Stomach smooth muscle (tissue), 2 donors: Measurements from ENCODE around the gene MRNIP.

Source experiments
- H3K27ac ChIP-seq: one replicate; pipeline ENCODE4 v1.7.0; 2013; ENCODE audit warnings: mild to moderate bottlenecking, low read length, inconsistent platforms
- H3K27me3 ChIP-seq, 2 donors: one replicate each; pipeline ENCODE4 v1.7.0; 2013; ENCODE audit warnings: low read length in 2 of 2; ENCODE audit not compliant: insufficient read depth in 2 of 2, control insufficient read depth in 1 of 2
- H3K36me3 ChIP-seq, 2 donors: one replicate each; pipeline ENCODE4 v1.7.0; 2013; ENCODE audit warnings: low read length in 2 of 2; ENCODE audit not compliant: control insufficient read depth in 2 of 2, insufficient read depth in 2 of 2
- H3K4me1 ChIP-seq: one replicate; pipeline ENCODE4 v1.7.0; 2013; ENCODE audit warnings: low read length; ENCODE audit not compliant: control insufficient read depth, insufficient read depth
- H3K4me3 ChIP-seq, 2 donors: one replicate each; pipeline ENCODE4 v1.7.0; 2013; ENCODE audit warnings: low read length in 2 of 2
- H3K9ac ChIP-seq, 2 donors: one replicate each; pipeline ENCODE4 v1.7.0; 2013; ENCODE audit warnings: low read length in 2 of 2, mild to moderate bottlenecking in 1 of 2
- H3K9me3 ChIP-seq, 2 donors: one replicate each; pipeline ENCODE4 v1.7.0; 2013; ENCODE audit warnings: low read length in 2 of 2; ENCODE audit not compliant: control insufficient read depth in 2 of 2
- donor health status: healthy.
- donor health status: Pancreatic carcinoma.

The MRNIP gene

GRCh38 chr5:179900711-179901110 is 42.1 kb upstream of the MRNIP start:
- H3K4me1 ChIP-seq, result no peaks in the 10 kb centered on the region
- H3K9me3 ChIP-seq, result no peaks in the 10 kb centered on the region
- H3K4me3 ChIP-seq, result no peak overlapping the region
- H3K27ac ChIP-seq, result no peak overlapping the region
- no peaks in the 10 kb centered on the region for H3K27me3 ChIP-seq
- H3K36me3 ChIP-seq, result peaks cover 43 to 44% of the 10 kb centered on the region in 2 donors
- no peak overlapping the region for H3K9ac ChIP-seq

DNA sequence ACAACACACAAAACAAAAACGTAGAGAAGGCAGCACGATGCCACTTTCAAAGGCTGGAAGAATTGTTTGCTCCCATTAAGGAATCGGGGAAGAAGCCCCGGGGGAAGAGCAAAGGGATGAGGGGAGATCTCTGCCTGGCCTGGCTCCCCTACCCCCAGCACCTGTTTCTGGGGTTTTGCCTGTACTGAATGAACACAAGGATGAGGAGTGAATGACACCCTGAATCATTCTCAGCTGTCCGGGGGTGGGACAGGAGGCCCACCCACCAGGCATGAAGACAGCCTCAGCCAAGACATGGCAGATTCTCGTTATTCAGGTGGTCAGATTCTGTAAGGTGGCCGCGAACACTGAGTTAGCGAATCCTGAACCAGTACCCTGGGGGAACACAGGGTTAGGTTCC is 41.6 kb upstream of the MRNIP start:
- no peak overlapping the region for H3K27ac ChIP-seq
- H3K9ac ChIP-seq, result no peak overlapping the region
- peaks cover 46 to 48% of the 10 kb centered on the region in 2 donors for H3K36me3 ChIP-seq

GRCh38 chr5:179895861-179896260 is 37.2 kb upstream of the MRNIP start:
- Histone ChIP-seq H3K27me3 (no peaks in the 10 kb centered on the region), H3K36me3 (peaks cover 52 to 69% of the 10 kb centered on the region in 2 donors)

More for the DNA sequence above, 41.6 kb upstream of the MRNIP start:
- Histone ChIP-seq H3K9me3 (no peaks in the 10 kb centered on the region), H3K27me3 (no peaks in the 10 kb centered on the region), H3K4me3 (no peak overlapping the region), H3K4me1 (no peaks in the 10 kb centered on the region)

DNA sequence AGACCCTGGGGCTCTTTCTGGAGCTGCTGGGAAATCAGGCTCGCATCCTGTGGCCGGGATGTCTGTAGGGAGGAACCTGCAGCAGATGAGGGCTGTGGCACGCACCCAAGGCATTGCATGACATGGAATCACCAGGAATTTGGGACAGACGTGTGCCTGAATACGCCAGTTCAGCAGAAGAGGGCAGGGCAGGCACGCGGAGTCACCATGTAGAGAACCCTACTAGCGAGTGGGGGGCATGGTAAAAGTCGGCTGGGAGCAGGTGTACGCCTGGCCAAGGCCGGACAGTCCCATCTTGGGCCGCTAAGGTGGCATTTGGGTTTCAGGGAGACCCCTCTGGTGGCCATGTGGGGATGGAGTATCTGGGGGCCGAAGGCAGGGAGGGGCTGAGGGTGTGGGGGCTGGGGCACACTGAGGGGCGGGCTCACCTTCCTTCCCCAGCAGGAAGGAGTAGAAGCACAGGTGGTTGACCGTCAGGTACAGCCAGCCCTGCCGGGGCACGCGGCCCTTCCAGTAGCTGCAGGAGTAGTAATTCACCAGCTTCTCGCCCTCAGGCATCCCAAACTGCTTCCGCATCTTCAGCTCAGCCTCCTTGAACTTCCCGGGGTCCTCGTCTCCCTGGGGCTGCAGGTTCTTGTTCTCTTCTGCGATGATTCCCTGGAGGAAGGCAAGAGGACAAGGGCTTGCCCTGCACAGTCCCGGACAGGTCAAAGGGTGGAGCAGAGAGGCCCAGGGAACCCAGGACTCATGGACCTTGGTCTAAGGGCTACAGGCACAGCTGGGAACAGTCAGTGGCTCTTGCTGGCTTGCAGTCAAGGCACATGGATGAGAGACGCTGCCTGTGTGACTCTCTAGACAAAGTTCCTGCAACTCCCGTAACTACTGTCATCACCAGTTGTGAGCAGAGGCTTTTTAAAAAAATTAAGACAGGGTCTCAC is 35.6 kb upstream of the MRNIP start:
- Histone ChIP-seq H3K27ac (no peak overlapping the region), H3K36me3 (peaks cover 61 to 71% of the 10 kb centered on the region in 2 donors), H3K9ac (no peak overlapping the region), H3K27me3 (no peaks in the 10 kb centered on the region), H3K9me3 (no peaks in the 10 kb centered on the region), H3K4me3 (no peak overlapping the region), H3K4me1 (no peaks in the 10 kb centered on the region)

More at GRCh38 chr5:179895861-179896260, 37.2 kb upstream of the MRNIP start:
- H3K27ac ChIP-seq, result no peak overlapping the region
- H3K9ac ChIP-seq, result no peak overlapping the region
- H3K4me1 ChIP-seq, result no peaks in the 10 kb centered on the region
- H3K4me3 ChIP-seq, result no peak overlapping the region
- no peaks in the 10 kb centered on the region for H3K9me3 ChIP-seq

DNA sequence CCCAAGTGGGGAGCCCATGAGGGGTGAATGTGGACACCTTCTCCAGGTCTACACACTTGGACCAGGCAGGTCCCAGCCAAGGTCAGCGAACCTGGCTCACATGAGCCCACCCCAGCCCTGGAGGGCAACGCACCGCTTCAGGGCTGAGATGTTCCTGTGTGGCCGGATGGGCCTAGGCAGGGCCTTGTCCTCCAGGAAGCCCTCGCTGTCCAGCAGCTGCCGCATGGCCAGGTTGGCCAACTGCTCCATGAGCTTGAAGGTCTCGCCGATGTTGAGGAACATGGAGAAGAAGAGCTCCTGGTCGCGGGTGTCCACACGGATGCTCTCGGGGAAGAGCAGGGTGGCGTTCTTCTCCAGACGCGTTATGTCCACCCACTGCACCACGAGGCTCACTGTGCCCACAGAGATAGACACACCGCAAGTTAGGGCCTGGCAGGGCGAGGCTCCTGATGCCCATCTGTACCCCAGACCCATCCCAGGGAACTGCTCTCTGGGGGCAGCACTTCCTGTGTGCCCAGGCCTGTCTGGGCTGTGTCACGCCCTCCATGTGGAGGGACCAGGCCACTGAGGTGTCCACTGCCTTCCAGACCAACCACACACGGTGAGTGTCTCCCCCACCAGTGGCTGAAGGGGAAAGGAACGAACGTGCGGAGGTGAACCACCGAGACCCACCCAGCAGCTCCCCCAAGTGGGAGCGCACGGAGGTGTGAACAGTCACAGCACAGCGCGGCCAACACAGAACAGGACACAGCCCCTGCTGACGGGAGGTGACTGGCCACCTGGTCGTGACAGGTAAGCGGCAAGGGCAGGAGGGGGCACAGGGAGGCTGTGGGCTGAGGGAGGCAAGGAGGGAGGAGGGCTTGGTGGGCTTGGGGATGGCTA is 34.7 kb upstream of the MRNIP start:
- Histone ChIP-seq H3K36me3 (peaks cover 57 to 70% of the 10 kb centered on the region in 2 donors), H3K27me3 (no peaks in the 10 kb centered on the region), H3K9me3 (no peaks in the 10 kb centered on the region), H3K4me1 (no peaks in the 10 kb centered on the region), H3K27ac (no peak overlapping the region), H3K4me3 (no peak overlapping the region), H3K9ac (no peak overlapping the region)

GRCh38 chr5:179892255-179892654 is 33.6 kb upstream of the MRNIP start:
- H3K36me3 ChIP-seq, result peaks cover 59 to 71% of the 10 kb centered on the region in 2 donors
- no peaks in the 10 kb centered on the region for H3K9me3 ChIP-seq
- H3K9ac ChIP-seq, result no peak overlapping the region
- H3K4me3 ChIP-seq, result no peak overlapping the region
- no peaks in the 10 kb centered on the region for H3K27me3 ChIP-seq
- no peak overlapping the region for H3K27ac ChIP-seq
- H3K4me1 ChIP-seq, result no peaks in the 10 kb centered on the region

DNA sequence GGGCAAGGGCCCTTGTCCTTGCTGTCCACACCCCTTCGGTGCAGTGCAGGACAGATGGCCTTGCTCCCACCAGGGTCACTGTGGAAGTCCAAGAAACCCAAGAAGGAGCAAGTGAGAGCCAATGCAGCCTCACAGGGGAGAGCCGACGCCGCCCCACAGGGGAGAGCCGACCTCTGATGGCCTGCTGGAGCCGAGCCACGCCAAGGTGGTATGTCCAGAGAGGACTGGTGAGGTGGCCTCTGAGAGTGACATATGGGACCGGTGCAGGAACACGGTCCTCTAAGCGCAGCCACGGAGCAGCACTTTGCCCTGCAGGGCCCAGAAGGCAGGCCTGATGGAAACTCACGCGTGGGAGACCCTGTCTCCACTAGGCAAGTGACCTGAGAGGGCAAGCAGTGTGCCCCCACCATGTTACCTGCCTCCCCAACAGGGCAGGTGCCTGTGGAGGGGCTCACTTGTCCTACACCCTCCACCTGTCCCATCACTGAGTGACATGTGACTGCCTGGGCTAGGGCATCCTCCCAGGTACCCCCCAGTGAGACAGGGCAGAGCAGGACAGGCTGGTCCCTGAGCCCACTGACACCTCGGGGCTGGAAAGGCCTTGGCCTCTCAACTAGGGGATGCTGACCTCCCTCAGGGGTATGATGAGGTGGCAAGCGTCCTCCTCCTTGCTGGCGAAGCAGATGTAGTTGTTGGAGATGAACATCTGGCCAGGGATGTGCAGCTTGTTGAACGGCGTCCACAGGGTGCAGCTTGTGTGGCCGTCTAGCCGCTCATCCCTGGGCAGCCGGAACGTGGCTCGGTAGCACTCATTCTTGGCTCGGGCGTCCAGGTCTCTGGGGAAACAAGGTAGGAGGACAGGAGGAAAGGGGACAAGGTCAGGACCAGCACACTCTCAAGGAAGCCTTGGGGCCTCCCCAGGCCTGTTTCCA is 32.4 kb upstream of the MRNIP start:
- H3K4me3 ChIP-seq, result no peak overlapping the region
- no peaks in the 10 kb centered on the region for H3K9me3 ChIP-seq
- H3K27me3 ChIP-seq, result no peaks in the 10 kb centered on the region
- H3K9ac ChIP-seq, result no peak overlapping the region
- H3K36me3 ChIP-seq, result peaks cover 66 to 78% of the 10 kb centered on the region in 2 donors
- no peaks in the 10 kb centered on the region for H3K4me1 ChIP-seq
- no peak overlapping the region for H3K27ac ChIP-seq

DNA sequence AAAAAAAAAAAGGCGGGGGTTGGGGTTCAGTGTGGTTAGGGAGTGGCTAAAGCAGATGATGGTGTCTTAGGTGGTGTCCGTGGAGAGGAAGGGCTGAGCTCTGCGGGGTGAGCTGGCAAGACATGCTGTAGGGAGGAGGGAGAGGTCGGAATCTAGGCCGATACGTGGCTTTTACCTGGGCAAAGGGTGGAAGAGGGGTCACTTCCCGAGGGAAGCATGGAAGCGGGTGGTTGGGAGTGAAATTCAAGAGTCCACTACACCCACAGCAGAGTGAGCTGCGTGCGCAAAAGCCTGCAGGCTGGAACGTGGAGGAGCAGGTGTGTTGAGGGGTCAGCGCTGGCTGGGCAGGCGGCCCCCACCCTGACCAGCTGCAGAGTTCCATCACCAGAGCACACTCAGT is 31.3 kb upstream of the MRNIP start:
- H3K27ac ChIP-seq, result no peak overlapping the region
- peaks cover 62 to 76% of the 10 kb centered on the region in 2 donors for H3K36me3 ChIP-seq
- no peaks in the 10 kb centered on the region for H3K27me3 ChIP-seq
- H3K9ac ChIP-seq, result no peak overlapping the region
- no peak overlapping the region for H3K4me3 ChIP-seq
- no peaks in the 10 kb centered on the region for H3K4me1 ChIP-seq
- H3K9me3 ChIP-seq, result no peaks in the 10 kb centered on the region

DNA sequence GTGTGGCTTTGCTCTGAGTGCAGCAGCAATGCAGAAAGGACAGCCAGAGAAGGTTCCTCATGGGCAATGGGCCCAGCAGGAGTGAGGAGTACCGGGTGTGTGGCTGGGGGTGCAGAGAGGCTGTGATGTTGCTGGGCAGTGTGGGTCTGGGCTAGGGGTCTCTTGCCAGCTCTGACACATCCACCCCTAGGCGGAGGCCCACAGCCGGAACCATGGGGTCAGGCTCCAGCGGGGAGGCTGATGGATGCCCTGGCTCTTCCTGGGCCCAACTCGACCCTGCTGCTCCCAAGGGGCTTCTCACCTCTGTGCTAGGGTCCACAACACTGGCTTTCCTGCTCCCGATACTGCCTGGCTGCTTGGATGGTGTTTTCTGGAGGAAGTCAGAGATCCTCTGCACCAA is 29.2 kb upstream of the MRNIP start:
- no peaks in the 10 kb centered on the region for H3K27me3 ChIP-seq
- H3K9ac ChIP-seq, result no peak overlapping the region
- H3K27ac ChIP-seq, result no peak overlapping the region
- H3K4me1 ChIP-seq, result no peaks in the 10 kb centered on the region
- peaks cover 60 to 74% of the 10 kb centered on the region in 2 donors for H3K36me3 ChIP-seq
- peaks cover 3 to 4% of the 10 kb centered on the region in 2 donors for H3K9me3 ChIP-seq
- H3K4me3 ChIP-seq, result no peak overlapping the region

GRCh38 chr5:179887095-179887494 is 28.5 kb upstream of the MRNIP start:
- peaks cover 4 to 8% of the 10 kb centered on the region in 2 donors for H3K9me3 ChIP-seq
- H3K4me1 ChIP-seq, result no peaks in the 10 kb centered on the region
- no peaks in the 10 kb centered on the region for H3K27me3 ChIP-seq
- no peak overlapping the region for H3K27ac ChIP-seq
- H3K36me3 ChIP-seq, result peaks cover 55 to 72% of the 10 kb centered on the region in 2 donors
- no peak overlapping the region for H3K9ac ChIP-seq
- H3K4me3 ChIP-seq, result no peak overlapping the region
